Activated CD4-positive, alpha-beta T cell treated with anti-CD3 and anti-CD28 coated beads, Interleukin-2, Interleukin-6, amounts not matched to agents 100 ng/mL and 50 ng/mL, durations not matched to agents 16 hours and 8 hours (primary cell): ENCODE data around the gene SMIM7.
A peak's percentile ranks its signal among the peaks of the same experiment; 100 is the strongest.
"Not testable (repeated sequence)": the region's sequence is repeated elsewhere in the genome, so short reads cannot be mapped to it uniquely, and the experiment has no call there.

Experiments
- DNase-seq: peaks from one replicate; pipeline ENCODE4 v3.0.0-alpha.2; 2020

The SMIM7 gene

DNA sequence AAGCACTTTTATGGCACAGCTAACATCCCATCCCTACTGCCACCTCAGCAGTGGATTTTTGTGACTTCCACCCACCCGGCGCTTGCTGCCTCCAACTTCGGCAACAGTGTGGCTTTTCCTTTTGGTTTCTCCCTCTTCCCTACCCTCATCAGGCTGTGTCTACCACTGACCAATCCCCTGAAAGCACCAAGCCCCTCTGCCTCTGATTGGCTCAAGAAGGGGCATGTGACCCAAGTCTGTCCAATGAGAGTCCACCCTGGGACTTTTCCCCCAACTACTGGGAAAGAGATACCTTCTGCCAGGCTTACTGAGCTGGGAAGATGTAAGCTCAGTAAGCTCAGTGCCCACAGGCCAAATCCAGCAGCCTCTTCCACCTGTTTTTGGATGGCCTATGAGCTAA, 5.8 kb downstream of the SMIM7 start:
- no peak for DNase-seq

DNA sequence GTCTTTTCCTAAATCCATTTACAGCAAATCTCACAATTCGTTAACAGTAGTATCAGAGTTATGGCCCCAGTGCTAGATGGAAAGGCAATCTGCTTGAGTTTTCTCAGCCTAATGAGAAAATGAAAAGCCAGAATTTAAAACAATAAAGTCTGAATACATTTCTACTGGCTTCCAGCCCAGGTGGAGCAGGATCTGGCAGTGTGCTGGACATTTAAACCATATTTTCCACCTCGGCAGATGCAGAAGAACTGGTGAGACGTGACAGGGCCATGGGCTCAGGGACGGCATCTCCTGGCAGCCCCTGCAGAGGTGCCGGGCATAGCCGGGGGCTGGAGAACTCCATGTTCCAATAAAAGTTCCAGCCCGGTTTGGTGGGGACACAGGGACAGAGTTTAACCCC, 7.1 kb downstream of the SMIM7 start:
- no peak for DNase-seq

DNA sequence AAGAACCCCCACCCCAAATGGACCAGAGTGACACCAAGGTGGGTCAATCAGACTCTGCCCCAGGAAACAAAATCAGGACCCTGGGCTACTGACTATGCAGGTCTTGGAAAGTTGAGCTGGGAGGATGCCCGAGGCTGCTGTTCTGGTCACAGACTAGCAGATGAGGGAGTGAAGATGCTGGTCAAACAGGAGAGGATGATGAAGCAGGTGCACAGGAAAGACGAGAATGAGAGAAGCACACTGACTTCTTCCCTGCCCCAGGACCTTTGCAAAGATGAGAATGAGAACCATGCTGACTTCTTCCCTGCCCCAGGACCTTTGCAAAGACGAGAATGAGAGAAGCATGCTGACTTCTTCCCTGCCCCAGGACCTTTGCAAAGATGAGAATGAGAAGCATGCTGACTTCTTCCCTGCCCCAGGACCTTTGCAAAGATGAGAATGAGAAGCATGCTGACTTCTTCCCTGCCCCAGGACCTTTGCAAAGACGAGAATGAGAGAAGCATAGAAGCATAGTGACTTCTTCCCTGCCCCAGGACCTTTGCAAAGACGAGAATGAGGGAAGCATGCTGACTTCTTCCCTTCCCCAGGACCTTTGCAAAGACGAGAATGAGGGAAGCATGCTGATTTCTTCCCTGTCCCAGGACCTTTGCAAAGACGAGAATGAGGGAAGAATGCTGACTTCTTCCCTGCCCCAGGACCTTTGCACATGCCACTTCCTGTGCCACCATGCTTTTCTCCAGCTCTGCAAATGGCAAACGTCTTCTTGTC, 8.3 kb downstream of the SMIM7 start:
- not testable (repeated sequence) for DNase-seq

DNA sequence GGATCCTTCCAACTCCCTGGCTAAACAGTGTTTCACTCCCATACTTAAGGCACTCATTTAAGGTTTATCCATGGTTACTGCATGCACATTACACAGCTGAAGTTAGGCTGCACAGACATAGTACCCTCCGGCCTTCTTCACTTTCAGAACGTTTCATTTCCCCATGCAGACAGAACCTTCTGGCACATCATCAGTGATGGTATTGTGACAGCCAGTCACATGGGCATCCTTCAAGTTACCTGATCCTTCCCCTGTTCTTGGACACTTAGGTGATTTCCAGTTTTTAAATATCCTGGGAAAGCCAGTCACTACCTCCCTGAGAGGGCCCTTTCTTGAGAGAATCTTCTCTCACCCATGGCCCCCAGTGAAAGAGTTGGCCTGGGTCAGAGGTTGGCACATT, 9.1 kb downstream of the SMIM7 start:
- no peak for DNase-seq

DNA sequence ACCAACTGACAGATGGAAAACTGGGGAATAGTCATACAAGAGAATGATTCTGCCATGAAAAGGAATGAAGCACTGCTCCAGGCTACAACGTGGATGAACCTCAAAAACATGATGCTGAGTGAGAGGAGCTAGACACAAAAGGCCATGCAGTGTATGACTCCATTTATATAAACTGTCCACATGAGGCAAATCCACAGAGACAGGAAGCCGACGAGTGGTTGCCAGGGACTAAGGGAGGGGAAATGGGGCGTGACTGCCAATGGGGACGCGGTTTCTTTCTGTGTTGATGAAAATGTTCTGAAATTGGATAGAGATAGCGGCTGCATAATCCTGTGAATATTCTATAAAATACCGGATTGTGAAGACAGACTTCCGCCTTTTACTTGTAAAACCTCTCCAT, 10.2 kb downstream of the SMIM7 start:
- DNase-seq, result no peak

DNA sequence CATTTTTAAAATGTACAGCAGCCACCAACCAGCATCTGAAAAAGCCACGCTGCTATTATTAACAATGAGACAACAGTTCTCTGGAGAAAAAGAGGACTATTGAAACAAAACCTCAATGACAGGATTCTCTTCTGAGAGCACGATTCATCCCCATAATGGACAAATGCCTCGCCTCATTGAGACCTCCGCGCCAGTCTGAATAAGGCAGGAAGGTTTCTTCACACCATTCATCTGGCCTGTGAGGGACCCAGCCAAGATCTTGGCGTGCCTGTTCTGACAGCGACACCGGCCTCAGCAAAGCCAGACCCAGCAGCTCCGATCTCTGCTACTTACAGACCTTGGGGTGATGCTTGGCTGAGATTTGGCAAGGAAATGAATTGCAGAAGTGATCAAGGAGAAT, 14.8 kb downstream of the SMIM7 start:
- no peak for DNase-seq

DNA sequence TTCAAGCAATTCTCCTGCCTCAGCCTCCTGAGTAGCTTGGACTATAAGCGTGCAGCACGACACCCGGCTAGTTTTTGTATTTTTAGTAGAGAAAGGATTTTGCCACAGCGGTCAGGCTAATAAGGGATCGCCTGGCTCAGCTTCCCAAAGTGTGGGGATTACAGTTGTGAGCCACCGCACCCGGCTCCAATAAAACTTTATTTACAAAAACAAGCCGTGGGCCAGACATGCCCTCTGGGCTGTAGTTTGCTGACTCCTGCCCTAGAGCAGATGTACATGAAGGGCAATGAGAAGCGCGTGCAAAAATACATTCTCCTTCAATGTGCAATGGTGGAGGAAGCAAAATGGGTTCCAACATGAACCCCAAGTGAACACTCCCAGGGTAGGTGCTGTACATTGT, 18.2 kb downstream of the SMIM7 start:
- DNase-seq, result no peak

DNA sequence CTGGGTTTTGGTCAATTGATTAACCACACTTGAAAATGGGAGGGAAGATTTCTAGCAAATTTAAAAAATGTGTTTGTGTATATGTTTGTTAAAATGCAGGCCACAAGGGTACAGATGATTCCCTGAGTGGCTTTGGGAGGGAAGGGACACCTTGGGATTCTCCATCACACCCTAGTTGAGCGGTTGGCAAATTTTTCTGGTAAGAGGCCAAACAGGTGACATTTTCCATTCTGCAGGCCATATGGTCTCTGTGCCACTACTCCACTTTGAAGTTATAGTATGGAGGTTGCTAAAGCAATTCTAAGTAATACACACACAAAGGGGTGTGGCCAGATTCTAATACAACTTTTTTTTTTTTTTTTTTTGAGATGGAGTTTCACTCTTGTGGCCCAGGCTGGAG, 19.0 kb downstream of the SMIM7 start:
- no peak for DNase-seq

DNA sequence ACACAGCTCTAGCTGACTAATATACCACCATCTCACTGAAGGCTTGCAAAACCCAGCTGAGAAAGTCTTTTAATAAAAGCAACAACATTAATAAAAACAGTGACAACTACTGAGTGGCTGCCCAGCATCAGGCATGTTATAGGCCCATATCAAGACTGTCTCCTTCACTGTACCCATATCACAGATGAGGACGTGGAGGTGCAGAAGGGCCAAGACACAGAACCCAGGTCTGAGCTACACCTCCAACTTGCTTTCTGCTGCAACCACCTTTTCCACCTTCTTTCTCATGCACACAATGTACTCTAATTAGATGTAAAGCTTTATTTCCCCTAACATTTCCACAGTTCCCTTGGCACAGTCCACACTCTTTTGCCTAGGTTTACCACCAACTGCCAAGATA, 21.3 kb downstream of the SMIM7 start:
- DNase-seq, result no peak

DNA sequence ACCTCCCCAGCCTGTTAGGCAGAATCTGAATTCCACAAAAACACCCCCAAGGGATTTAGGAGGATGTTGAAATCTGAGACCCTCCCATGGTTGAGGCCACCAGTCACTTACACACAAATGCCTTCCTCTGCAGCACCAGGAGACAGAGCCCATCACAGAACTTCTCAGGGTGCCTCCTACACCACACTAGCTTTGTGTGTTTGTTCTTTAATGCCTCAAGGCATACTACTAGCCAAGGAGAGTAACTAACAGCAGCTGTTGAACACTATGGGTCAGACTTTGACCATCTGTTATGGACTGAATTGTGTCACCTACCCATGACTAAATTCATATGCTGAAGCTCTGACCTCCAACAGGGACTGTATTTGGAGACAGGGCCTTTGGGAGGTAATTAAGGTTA, 22.4 kb downstream of the SMIM7 start:
- no peak for DNase-seq

DNA sequence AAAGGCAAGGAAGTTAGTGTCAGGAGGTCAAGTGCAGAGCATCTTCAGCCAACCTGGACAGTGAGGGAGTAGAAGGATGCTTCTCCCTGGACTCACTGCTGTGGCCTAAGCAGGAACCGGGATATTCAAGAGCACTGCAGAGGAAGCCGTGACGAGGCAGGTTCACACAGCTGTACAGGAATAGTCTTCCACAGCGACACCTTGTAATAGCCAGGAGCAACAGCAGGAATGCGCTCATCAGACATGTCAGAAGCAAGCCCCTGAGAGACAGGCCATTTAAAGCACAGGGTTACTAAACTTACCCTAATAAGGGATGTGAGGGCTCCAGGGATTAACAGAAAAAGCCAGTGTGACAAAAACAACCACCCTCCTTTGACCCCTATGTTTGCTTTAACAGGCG, 28.5 kb downstream of the SMIM7 start:
- DNase-seq, result no peak

DNA sequence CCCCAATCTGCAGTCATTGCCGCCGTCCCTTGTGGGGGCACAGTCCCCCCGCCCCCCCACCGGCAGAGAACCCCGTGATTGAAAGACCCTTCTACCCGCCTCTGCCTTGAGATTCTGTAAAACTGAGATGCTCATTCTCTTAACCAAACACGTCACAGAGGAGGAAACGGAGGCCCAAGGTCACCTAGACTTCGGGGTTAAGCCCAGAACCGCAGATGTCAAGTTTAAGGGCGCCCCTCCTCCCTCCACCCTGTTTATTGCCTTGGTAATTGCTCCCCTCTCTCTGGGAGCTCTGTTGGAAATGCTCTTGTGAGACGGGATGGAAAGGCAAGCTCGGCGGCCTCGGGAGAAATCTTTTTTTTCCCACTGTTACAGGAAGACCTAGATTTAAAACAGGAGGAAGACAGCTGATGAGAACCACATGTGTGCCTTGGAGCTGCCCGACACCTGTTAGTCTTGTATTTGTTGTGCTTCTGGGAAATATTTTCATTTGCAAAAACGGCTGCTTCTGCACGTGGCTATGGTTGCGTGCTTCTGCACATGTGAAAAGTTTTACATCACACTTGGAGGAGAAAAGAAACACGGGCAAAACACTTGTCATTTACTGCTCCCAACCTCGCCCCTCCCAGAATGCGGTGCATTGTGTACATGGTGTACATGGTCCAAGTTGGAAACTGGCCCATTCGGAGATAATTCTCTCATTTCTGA, 30.8 kb downstream of the SMIM7 start:
- peak; percentile 36 for DNase-seq

DNA sequence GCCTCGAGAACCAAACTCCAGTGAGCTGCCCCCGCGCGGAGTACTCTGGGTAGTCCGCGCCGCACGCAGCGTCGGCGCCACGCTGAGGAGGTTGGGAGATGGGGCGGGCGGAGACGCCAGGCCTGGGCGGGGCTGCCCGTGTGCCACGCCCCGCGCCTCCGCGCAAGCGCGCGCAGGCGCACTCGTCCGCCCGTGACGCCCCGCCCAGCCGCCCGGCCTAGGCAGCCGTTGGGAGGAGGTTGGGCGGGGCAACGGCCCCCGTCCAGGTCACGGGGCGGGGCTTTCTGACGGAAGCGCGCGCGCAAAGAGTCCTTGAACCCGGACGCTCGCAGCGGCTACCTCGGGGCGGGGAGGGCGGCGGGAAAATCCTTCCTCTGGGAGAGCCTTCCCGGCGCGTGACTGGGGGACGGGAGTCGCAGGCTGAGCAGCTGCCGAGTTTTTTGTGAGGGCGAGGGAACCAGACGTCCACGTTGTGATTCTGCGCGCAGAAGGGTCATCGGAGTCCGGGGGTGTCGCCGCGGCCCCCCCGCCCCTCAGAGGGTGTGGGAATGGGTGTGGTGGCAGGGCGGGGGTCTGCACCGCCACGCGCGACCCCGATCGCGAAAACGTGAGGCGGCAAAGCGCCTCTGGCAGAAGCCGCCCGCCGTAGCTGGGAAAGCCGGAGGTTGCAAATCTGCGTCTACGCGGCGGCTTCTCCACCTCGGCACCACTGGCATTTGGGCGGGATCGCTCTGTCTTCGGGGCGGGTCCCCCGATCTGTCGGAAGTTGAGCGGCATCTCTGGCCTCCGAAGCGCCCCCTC, 31.6 kb downstream of the SMIM7 start, which contains the start of gene MED26:
Gene MED26 (minus strand): TSS at position 22 of the 801 bp plus-strand sequence. CDS start 261 bp downstream, outside the sequence.
- peak; percentile 98 for DNase-seq

DNA sequence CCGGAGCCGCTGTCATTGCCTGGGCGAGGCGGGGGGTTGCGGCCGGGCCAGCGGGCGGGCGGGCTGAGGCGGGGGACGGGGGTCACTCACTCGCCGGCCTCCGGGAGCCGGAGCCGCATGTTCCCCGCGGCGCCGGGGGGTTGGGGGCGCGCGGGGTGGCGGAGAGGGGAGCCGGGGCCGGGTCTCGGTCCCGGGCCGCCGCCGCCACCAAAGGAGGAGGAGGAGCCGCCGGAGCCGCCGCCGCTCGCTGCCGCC, 32.1 kb downstream of the SMIM7 start:
- no peak for DNase-seq

DNA sequence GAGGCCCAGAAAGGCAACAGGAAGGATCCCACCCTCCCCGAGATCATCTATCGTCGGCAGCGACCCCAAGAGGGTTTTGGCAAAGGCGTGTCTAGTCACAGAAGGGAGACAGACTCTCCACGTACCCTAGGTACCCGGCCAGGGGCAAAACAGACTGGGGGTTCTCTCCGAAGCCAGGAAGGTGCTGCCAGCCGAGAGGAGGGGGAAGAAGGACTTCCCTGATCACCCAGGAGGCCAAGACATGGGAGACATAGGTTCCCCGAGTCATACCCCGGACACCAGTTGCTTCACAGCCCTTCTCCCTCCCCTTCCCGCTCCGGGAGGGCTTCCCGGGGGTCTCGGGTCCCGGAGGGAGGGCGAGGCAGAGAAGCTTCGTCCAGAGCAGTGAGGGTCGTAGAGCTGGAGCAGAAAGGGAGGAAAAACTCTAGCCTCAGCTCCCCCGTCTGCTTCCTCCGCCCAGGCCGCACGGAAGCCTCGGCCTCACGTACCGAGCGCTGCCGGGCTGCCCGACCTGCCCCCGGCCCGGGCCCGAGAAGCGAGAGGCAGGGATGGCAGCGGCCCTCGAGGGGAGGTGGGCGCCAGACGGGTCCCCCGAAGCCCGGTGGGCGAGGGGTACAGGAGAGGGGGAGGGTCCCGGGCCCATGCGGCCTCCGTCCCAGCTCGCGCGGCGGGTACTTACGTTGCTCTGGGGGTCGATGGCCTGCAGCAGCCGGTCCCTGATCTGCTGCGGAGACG, 32.6 kb downstream of the SMIM7 start:
- peak; percentile 19 for DNase-seq

DNA sequence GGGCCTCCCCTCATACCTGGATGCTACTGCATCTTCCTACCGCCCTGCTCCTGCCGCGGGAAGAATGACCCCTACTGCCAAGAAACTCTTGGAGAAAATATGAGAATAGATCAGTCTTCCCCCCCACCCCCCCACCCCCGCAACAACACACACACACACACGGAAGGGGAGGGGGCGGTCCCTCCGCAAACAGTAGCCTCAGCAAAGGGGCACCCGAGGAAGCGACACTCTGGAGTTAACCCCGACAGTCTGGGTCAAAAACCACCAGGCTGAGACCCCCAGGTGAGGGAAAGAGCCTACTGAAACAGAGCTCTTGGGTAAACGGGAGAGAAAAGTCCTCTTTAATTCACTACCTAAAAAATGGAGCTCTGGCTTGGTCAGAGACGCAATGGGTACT, 33.1 kb downstream of the SMIM7 start:
- no peak for DNase-seq

DNA sequence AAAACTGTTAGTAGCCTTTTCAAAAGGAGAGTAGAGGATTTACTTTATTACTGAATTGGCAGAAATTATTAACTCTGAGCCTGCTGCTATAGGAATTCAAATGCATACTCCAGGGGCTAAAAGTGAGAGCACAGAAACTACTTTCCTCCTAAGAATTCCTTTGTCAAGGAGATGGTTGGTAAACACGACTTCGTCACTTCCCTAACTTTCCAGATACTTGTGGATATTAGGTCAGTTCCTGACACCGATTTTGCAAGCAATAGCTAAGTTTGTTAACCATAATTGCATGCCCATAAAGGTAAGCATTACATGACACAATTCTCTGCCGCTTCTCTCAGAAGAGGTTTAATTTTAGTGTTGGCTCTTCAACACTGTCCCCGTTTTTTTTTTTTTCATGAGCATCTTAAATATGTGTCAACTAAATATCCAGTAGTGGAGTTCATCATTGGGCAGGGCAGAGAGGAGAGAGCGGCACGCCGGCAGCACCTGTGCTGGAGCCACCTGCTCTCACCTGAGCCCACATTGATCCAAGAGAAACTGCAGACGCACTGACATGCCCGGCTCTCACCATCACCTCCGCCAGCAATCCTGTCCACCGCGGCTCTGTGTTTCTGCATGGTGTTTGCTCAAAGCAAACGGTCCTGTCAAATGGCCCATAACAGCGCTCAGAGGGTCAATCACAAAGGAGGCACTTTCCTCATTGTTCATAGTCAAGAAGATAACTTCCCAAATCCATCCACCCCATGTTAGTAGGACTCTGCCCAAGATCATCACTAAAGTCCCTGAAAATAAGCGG, 34.6 kb downstream of the SMIM7 start:
- no peak for DNase-seq

DNA sequence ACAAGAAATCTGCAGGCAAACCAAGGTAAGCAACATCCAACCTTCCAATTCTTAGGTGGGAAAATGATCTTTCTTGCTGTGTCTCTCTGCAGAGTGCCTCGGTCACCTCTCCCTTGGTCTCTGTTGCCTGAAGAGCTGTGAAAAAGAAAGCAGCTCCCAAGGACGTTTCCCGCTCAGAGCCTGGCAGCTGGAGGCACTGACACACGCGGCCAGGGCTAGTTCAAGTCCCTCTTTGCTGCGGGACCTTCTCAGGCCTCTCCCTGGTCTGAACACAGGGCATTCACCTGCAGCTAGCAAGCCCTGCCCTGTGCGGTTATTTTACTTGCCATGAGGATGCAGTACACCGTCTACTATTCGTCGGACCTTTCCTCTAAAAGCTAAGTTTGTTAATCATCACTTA, 35.7 kb downstream of the SMIM7 start:
- DNase-seq, result no peak

DNA sequence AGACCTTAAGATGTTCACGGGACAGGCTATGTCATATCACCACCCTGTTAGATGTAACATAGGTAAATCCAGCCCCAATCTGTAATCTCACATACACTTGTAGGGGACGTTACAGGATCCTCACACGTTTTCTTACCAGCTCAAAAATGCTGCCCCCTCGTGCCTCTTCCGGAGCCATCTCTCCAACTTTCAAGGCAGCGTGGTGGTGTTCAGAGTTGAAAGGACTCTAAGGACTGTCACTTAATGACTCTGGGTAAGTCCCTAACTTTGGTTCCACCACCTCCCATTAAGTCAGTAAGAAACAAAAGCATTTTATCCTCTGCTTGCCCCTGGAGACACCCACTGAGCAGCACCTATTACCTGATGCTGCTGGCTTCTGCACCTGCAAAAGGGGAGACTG, 36.4 kb downstream of the SMIM7 start:
- DNase-seq, result no peak

DNA sequence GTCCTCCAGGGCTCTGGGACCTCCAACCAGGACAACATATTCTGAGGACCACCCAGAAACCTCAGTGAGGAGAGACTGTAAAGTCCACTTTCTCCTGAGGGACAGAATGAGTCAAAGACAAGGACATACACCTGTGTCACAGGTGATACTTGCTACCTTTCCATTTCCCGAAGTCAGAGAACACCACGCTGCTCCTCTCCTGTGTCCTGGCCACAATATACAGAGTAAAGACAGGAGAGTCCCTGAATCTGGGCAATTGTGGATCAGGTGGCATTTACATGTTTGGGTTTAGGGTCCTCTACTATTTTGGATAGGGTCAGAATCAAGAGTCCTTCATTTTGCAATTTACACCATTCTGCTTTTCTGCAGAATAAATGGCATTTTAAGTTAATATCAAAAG, 36.9 kb downstream of the SMIM7 start:
- no peak for DNase-seq

DNA sequence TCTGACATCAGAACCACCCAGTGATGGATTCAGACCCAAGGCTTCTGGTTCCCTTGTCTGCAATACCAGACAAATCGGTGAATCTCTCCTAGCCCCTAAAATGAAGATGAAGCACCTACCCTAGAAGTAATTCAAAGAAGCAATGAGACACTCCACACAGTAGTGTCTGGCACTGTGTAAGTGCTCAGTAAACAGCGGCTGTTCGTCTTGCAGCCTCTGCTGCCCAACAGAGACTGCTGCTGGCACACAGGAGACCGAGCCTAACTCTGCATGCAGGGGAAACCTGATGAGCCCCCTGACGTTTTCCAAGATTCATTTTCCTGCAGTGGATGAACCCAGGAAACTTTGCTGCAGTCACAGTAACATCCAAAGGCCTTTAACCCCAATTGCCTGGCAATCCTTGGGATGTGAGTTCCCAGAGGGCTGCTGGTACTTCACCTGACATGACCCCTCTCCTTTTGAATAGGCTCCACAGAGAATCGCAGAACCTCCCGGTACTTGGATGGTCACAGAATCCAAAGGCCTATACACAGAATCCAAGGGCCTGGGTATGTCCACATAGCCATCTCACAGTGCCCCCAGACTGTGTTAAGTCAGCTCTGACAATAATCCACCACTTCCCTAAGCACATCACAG, 38.7 kb downstream of the SMIM7 start:
- no peak for DNase-seq

DNA sequence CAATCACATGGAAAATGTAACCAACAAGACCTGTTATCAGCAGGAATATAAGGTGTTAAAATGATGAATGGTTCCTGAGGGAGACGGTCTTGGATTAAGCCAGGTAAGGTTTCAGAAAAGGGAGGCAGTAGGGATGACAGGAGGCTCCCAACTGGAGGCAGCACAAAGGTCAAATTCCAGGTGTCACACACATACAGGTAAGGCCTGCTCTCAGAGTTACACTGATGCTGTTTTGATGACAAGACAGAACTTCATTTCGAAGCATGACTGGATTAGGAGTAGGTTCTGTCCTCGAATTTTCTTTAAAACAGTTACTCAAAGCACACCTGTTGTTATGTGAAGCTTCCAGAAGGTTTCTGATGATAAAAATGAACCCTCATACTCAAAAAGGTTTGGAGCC, 39.4 kb downstream of the SMIM7 start:
- DNase-seq, result no peak
